Kidney capillary endothelial cell (primary cell): ENCODE results near the gene LAMA5.
A peak's percentile ranks its signal among the peaks of the same experiment; 100 is the strongest.

ENCODE experiments used
- DNase-seq: peaks from one replicate; pipeline ENCODE4 v3.0.0-alpha.2; 2018; ENCODE audit warnings: low spot score

Gene LAMA5

DNA sequence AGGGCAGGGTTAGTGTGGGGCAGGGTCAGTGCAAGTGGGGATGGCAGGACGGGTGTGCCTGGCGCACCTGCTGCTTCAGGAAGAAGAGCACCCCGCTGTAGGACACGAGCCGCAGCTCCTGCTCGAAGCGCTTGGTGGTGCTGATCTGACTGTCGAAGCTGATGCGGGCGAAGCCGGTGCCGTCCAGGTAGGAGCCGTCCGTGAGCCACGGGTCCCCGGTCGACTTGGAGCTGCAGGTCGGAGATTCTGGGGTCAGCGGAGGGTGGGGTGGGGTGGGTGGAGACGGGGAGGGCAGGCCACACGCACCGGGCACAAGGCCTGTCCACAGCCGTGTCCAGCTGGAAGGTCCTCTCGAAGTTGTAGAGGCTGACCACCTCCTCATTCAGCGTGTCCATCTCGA lies 54.1 kb downstream of the LAMA5 start:
- DNase-seq: no peak

DNA sequence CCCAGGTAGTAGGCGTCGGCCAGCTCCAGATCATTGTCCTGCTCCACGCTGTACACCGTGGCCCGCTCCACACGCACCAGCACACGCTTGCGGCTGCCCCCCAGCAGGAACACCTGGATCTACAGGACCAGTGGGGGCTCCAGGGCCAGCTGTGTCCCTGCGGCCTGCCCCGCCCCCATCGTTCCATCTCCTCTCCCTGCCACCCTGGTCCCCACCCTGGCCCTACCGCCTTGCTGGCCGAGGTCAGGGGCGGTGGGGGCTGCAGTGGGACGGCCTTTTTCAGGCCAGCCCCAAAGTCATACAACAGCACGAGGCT lies 54.5 kb downstream of the LAMA5 start:
- DNase-seq: no peak

DNA sequence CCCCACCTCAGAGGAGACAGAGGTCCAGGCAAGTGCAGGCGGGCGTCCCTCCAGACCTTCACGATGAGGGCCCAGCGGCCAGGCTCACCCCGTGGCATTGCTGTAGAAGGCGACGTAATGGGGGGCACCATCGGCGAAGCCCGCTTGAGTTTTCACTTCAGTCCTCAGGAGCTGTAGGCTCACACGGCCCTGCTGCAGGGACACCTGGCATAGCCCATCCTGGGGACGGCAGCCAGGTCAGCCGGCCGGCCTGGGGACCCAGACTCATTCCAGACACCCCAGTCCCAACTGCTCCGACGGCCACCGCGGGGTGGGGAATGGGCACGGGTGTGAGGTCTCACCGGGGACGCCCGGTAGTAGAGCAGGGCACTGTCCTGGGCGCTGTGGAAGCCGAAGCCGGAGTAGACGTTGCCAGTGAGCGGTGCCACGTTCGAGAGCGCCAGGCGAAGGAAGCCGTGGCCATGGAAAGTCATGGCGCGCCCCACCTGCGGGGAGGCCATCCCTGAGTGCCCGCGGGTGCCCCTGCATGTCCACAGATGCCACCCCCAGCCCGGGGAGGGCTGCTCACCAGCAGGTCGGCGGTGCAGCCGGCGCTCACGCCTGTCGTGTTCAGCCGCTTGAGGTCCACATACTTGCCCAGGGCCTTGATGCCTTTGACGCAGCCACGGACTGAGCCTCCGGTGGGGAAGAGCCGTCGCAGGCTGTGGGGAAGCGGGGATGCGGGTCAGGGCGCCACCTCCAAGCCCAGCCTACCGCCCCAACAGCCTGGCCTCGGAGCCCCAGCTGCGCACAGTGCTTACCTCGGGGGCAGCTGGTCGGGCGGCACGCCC lies 55.1 kb downstream of the LAMA5 start:
- no peak for DNase-seq

DNA sequence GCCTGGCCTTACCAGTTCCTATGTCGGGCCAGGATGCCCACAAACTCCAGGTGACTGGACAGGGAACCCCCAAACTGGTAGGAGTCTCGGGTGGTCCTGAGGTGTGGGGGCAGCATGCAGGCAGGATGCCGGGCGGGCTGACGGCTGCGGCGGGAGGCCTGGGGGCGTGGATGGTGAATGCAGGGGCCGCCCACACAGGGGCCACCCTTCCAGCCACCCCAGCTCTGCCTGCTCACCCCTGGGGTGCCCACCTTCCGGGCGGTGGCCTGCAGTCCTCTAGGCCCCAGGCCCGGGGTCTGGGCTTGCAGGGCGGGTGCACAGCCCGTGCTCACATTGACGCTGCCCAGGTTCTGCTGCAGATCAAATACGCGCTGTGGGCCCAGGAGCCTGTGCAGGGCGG lies 56.0 kb downstream of the LAMA5 start:
- DNase-seq: no peak

DNA sequence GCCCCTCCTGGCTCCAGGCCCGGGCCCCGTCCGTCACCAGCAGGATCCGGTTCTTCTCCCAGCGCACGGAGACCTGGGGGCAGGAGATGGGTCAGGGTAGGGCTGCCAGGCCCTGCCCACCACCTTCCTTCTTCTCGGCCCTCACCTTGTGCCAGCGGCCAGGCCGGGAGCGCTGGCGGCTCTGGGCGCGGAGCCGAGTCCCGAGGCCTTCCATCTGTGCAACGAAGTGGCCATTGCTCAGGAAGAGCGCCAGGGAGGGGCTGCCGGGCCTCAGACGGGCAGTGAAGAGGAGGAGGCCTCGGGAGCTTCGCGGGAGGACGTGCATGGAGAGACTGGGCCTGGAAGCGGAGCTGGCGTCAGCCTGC lies 56.4 kb downstream of the LAMA5 start:
- DNase-seq: no peak

DNA sequence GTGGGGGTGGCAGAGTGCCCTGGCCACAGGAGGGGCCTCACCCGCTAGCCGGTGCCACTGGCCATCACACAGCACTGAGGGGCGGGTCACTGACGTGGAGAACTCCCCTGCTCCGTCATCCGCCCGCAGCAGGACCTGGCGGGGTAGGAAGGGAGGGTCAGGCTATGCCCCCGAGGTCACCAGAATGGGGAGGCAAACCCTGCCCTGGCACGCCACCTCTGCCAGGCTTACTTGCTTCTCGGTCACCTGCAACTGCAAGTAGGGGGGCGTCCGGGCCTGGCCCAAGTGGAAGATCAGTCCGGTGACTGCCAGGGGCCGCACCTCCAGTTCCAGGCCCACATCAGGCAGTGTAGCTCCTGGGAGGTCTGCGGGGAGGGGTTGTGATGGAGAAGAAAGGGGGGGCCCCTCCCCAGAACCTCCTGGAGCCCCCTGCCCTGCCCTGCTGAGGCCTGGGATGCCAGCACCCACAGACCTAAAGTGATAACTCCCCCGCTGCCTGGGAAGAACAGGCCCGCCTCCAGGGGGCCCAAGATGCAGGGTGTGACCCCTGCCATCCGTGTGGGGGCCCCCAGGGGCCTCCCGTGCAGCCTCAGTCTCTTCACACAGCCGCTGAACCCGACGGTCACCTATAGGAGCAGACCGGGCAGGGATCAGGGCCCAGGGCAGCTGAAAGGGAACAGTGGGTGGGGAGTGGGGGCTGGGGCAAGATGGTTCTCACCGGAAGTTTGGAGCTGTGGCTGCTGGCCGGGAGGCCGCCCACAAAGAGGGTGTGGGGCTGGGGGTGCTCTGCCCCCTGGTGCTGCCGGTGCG lies 57.0 kb downstream of the LAMA5 start:
- DNase-seq: no peak

DNA sequence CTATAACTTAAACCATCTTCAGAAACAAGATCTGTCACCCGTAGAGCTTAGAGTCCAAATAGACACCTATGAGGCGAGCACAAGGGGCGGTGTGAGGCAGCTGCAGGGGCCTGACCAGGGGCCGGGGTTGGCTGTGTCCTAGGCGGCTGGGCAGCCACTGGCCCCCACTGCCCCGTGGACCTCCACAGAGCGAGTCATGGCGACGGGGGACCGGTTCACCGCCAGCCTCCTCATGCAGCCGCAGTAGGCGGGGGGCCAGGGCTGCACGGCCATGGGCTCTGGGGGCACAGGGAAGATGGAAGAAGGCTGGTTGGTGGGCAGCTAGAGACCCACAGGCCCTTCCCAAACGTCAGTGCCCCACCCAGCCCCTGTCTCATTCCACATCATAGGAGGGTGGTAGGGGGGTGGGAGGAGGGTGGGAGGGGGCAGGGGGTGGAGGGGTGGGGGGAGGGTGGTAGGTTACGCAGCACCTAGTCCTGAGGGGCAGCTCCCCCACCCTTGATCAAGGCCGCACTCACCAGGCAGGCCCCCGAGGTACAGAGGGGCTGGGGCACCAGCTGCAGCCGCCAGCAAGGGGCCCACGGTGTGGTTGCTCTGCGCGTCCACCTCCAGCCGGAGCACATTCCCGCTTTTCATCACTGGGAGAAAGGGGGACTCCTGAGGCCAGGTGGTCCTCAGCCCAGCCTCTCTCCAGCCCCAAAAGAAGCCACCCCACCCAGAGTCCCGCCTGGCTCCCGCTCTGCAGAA lies 57.7 kb downstream of the LAMA5 start:
- no peak for DNase-seq

DNA sequence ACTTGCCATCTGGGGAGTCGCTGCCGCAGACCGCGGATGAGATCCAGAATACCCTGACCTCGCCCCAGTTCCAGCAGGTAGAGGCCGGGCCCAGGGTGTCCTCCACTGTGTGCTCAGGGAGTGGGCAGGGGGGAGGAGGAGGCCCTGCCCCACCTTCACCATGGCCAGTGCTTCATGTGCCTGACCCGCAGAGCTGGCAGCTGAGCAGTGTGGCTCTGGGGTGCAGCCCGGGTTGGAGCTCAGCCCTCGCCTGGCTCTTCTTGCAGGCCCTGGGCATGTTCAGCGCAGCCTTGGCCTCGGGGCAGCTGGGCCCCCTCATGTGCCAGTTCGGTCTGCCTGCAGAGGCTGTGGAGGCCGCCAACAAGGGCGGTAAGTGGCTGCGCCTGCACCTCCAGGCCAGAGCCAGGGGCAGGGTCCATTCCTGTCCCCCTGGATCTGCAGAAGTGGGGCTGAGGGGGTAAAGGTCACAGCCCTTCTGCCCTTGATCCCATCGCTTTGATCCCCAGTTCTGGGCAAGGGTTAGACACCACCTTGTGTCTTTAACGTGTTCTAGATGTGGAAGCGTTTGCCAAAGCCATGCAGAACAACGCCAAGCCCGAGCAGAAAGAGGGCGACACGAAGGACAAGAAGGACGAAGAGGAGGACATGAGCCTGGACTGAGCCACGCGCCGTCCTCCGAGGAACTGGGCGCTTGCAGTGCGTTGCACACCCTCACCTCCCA lies 58.9 kb downstream of the LAMA5 start:
- no peak for DNase-seq

DNA sequence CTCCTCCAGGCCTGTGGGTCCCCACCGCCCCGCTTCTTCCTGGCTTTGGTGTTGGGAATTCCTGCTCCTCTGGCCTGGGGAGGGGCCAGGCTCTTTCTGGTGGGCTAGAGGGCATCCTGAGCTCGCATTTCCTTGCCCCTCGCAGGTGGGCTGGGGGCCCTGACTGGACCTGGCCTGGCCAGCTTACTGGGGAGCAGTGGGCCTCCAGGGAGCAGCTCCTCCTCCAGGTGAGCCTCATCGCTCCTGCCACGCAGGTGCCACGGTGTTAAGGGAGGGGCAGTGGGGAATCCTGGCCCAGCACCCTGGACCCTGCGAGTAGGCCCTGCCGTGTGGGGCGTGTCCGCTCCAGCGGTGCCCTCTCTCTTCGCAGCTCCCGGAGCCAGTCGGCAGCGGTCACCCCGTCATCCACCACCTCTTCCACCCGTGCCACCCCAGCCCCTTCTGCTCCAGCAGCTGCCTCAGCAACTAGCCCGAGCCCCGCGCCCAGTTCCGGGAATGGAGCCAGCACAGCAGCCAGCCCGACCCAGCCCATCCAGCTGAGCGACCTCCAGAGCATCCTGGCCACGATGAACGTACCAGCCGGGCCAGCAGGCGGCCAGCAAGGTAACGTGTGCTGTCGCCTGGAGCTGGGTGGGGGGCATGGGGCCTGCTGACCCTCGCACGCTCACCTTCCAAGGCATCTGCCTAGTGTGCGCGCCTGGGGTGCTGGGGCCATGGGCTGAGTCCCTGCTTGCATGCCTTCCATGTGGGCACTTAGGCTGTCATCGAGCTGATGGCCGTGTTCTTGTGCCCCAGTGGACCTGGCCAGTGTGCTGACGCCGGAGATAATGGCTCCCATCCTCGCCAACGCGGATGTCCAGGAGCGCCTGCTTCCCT lies 59.6 kb downstream of the LAMA5 start:
- no peak for DNase-seq

DNA sequence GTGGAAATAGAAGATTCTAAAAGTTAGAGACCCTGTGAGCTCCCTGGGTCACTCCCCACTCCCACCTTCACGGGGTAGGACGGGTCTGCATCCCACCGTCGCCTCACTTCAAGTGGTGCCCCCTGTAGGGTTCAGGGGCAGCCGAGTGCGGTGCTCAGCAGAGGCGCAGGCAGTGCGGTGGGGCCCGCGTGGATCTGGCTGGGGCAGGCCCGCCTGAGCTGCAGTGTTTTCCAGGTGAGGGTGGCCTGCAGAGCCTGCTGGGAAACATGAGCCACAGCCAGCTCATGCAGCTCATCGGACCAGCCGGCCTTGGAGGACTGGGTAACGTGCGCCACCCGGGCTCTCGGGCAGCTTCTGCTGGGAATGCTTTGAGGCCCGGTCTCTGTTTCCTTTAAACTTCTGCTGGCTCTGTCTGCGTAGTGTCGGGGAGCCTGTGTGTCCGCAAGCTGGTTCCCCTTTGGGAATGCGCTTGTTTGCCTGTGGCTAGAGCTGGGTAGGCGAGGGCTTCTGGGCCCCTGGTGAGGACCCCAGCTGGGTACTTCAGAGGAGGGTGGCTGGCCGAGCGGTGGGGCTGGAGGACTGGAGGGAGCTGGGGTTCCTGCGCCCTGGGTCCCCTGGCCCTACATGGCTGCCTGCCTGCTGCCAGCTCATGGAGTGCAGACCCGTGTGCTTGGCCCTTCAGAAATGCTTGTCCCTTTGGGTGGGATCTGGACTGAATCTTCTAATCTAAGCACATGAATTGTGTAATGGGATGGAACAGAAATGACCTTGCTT lies 60.5 kb downstream of the LAMA5 start:
- no peak for DNase-seq

DNA sequence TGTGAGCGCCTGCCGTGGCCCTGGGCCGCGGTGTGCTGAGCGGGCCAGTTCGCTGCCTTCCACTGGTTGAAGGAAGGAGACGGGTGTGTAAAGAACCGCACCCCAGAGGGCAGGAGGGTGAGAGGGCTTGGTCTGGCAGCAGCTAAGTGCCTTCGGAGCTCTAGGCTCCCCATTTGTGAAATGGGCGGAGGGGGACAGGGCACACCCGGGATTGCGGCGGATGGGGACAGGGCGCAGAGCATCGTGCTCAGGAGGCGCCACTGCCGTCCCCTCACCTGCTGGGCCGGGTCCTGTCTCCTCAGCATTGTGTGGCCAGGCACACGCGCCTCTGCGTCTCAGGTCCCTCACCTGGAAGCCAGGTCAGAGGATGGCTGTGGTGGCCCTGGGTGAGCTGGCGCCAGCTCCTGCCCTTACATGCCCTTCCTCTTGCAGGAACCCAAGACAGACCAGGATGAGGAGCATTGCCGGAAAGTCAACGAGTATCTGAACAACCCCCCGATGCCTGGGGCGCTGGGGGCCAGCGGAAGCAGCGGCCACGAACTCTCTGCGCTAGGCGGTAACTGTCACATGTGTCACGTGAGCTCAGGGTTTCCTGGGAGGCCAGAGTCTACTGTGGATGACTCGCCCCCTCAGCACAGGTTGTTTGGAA lies 61.2 kb downstream of the LAMA5 start:
- DNase-seq: no peak

DNA sequence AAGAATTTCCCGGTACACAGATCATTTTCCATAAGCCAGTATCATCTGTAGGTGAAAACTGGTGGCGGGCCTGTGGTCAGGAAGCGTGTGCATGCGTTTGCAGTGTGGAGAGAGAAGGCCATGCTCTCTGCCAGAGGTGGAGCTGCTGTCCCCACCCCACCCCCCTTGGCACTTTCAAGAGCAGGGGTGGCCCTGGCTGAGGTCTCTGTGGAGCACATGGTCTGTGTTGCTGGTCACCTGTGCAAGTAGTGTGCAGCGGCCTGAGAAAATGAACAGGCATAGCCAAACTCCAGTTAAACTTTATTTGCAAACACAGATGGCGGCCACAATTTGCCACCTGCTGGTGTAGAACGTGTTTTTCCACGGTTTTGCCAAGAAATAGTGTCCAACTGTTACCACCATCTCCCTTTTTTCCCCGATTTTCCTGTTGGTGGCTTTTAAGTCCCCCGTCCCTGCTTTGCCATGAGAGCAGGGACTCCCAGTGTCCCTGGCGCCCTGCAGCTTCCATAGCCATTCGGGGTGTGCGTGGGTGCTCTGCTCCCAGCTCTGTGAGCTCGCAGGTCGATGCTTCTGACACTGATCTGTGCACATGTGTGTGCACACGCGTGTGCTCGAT lies 61.9 kb downstream of the LAMA5 start:
- no peak for DNase-seq

DNA sequence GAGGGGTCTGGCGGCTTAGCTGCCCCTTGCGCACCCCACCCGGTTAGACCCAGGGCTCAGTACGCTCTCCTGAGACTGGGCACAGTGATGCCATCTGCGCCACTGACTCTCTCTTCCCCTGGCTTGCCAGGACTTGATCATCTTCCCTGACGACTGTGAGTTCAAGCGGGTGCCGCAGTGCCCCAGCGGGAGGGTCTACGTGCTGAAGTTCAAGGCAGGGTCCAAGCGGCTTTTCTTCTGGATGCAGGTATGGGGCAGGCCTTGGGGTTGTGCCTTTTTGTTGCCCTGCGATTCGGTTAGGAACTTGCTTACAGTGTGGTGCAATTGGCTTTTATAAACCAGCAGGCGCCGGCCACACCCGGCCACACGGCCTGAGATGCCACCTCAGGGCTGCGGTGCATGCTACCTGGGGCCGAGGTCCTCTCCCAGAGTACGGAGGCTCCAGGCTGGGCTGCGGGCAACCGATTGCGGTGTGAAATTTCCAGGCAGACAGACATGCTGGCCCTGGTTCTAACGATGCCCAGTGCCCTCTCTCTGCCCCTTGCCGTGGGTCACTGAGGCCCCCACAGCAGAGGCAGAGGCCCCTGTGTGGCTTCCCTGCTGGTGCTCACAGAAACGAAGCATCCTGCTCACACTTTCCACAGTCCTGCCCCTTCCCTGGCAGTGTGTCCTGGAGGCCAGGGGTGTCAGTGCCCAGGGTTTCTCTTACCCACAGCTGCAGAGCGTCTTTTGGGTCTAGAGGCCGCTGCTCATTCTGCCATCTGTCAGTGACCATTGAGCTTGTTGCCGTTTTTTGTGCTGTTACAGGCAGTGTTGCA lies 62.6 kb downstream of the LAMA5 start:
- no peak for DNase-seq

DNA sequence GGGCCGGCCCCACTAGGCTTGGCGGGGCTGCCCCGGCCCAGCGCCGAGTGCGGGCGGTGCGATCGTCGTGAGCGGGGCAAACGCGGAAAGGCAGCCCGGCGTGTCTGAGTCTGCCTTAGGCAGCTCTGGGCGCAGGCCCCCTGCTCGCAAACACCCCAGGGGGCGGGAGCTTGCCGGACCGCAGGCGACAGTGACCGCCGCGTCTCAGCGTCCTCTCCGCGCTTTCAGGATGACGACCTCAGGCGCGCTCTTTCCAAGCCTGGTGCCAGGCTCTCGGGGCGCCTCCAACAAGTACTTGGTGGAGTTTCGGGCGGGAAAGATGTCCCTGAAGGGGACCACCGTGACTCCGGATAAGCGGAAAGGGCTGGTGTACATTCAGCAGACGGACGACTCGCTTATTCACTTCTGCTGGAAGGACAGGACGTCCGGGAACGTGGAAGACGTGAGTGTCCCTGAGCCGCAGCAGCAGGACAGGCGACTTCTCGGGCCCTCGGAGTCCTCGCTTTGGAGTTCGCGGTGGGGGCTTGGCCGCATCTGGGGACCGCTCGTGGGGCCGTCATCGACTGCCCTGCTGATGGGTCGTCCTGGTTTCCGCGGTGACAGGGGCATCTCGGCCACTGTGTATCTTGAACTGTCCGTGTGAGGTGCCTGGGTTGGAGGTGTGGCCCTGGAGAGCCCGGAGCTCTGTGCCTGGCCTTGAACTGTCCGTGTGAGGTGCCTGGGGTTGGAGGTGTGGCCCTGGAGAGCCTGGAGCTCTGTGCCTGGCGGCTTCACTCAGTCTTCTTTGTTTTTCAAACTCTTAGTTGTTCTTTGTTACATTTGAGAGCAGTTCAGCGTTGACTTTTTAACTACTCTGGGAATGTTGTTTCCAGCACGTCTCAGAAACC lies 63.5 kb downstream of the LAMA5 start:
- peak; percentile 17 for DNase-seq

DNA sequence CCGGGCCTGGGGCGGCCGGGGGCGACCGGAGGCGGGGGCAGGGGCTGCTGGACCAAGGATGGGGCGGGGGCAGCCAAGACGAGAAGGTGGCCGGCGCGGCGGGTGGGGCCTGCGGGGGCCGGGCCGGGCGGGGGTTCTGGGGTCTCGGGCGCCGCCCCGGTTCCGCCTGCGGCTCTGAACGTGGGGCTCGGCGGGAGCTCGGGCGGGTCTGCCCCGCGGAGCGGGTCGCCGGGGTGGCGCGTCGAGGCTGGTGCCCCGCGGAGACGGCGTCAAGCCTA lies 64.1 kb downstream of the LAMA5 start:
- DNase-seq: no peak

DNA sequence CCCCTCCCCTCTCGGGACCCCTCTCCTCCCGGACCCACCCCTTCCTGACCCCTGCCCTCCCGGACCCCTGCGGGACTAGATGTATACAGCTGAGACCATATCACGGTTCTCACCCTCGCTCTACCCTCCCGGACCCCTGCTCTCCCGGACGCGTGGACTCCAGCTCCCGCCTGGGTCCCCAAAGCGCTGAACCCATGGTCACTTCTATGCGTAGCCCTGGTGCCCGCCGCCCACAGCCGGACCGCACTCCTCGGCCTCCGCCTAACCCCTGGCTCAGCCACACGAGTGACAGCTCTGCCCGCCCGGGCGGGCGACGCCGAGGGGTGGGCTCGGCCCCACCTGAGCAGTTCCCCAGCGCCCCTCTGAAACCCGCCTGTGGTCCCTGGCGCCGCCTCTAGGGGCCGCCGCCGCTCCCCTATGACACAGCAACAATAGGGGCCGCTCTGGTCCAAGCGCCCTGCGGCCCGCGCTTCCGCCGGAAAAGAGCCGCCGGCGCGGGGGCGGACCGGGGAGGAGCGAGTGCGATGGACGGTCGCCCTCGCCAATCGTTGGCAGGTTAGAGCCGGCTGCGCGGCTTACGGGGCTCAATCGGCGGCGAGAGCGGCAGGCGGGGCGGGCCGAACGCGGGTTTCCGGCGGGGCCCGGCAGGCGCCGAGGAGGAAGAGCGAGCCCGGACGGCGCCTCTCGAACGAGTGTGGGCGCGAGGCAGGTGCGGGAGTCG lies 64.6 kb downstream of the LAMA5 start, which contains the start of gene ADRM1:
ADRM1 (plus strand) TSS at position 657 of the 721 bp plus-strand sequence. CDS start 572 bp downstream, outside the sequence.
- peak; percentile 92 for DNase-seq

DNA sequence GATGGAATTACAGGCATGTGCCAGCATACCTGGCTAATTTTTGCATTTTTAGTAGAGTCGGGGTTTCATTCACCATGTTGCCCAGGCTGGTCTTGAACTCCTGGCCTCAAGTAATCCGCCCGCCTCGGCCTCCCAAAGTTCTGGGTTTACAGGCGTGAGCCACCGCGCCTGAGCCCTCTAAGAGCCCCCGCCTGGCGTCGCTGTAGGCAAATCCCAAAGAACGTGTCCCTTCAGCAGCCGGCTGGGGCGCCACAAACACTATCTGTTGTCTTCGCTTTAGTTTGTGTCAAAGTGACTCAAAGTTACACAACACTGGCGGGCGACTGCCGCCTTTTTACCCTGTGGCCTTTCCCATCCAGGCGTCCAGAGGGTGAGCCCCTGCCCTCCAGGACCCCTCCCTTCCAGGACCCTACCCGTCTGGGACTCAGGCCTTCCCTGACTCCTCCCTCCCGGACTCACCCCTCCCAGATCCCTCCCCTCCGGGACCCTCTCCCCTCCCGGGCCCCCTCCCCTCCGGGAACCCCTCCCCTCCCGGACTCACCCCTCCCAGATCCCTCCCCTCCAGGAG lies 65.3 kb downstream of the LAMA5 start:
- DNase-seq: peak; percentile 95
